ENCODE data around the gene SYNDIG1. TPM values are rescaled to one million over a fixed set of nuclear protein-coding genes. Genes with fewer than 3 reads are reported as not detected.

Gene SYNDIG1
- total RNA-seq, 4 donors from 2014 or later, result 0.27 to 0.32 TPM; not detected in 2

- H3K27me3 ChIP-seq, result no peaks in the 10 kb centered on the region
- in situ Hi-C loops (cut with MboI; ENCODE audit: low pct_ligation_motif_present in 1 of 4, low pct_unique_long_range_greater_than_20kb in 1 of 4, low sequenced_read_pairs in 3 of 4), result loop anchor here in 1 of 4 donors (25.0 kb wide), 1 partner anchor 112 kb away; no protein-coding TSS in a partner anchor
- H3K36me3 ChIP-seq, result no peaks in the 10 kb centered on the region
- peaks cover 5 to 8% of the 10 kb centered on the region in 2 donors for H3K9me3 ChIP-seq
- no peak overlapping the region for H3K27ac ChIP-seq
- intact Hi-C loops (cut with DNase I; ENCODE audit: low total_unique reads), result no loop called here
- TF ChIP-seq EP300 (IDR thresholded peaks at IDR 0.05; ENCODE audit: low read depth), result no peak
- TF ChIP-seq POLR2AphosphoS5 (IDR thresholded peaks at IDR 0.05), result no peak
- TF ChIP-seq POLR2A (IDR thresholded peaks at IDR 0.05), result no peak
- no peak for TF ChIP-seq CTCF (IDR thresholded peaks at IDR 0.05)
- no peak for DNase-seq
- H3K4me1 ChIP-seq, result no peaks in the 10 kb centered on the region
- 64 to 66% methylated on average over 3 of the region's 3 CpGs for WGBS, 2 donors (ENCODE audit: low coverage in 1 of 2)
- no peak overlapping the region for H3K4me3 ChIP-seq
These were observed 130.6 kb downstream of the SYNDIG1 start for GRCh38 chr20:24600012-24600411.

GRCh38 chr20:24603454-24603853 is 134.0 kb downstream of the SYNDIG1 start:
- in situ Hi-C loops (cut with MboI; ENCODE audit: low pct_ligation_motif_present in 1 of 4, low pct_unique_long_range_greater_than_20kb in 1 of 4, low sequenced_read_pairs in 3 of 4) (loop anchor here in 1 of 4 donors (25.0 kb wide), 1 partner anchor 109 kb away; no protein-coding TSS in a partner anchor), intact Hi-C loops (cut with DNase I; ENCODE audit: low total_unique reads) (no loop called here)
- H3K4me3 ChIP-seq, result no peak overlapping the region

GRCh38 chr20:24604966-24605665 is 135.7 kb downstream of the SYNDIG1 start:
- 80 to 85% methylated on average over 3 to 4 of the region's 4 CpGs for WGBS, 2 donors (ENCODE audit: low coverage in 1 of 2)
- TF ChIP-seq POLR2A (IDR thresholded peaks at IDR 0.05) (no peak), EP300 (IDR thresholded peaks at IDR 0.05; ENCODE audit: low read depth) (no peak), POLR2AphosphoS5 (IDR thresholded peaks at IDR 0.05) (no peak), CTCF (IDR thresholded peaks at IDR 0.05) (no peak)
- Histone ChIP-seq H3K4me1 (no peaks in the 10 kb centered on the region), H3K9me3 (peaks cover 5 to 8% of the 10 kb centered on the region in 2 donors), H3K27ac (no peak overlapping the region), H3K36me3 (no peaks in the 10 kb centered on the region), H3K27me3 (no peaks in the 10 kb centered on the region), H3K4me3 (no peak overlapping the region)
- DNase-seq, result no peak
- in situ Hi-C loops (cut with MboI; ENCODE audit: low pct_ligation_motif_present in 1 of 4, low pct_unique_long_range_greater_than_20kb in 1 of 4, low sequenced_read_pairs in 3 of 4), result loop anchor here in 1 of 4 donors (25.0 kb wide), 1 partner anchor 107 kb away; no protein-coding TSS in a partner anchor
- intact Hi-C loops (cut with DNase I; ENCODE audit: low total_unique reads), result no loop called here

More at GRCh38 chr20:24603454-24603853, 134.0 kb downstream of the SYNDIG1 start:
- no peak for DNase-seq
- Histone ChIP-seq H3K4me1 (no peaks in the 10 kb centered on the region), H3K27ac (no peak overlapping the region), H3K9me3 (peaks cover 5 to 8% of the 10 kb centered on the region in 2 donors), H3K36me3 (no peaks in the 10 kb centered on the region), H3K27me3 (no peaks in the 10 kb centered on the region)
- WGBS, 2 donors (ENCODE audit: low coverage in 1 of 2), result 70 to 86% methylated on average over 2 to 8 of the region's 8 CpGs
- TF ChIP-seq EP300 (IDR thresholded peaks at IDR 0.05; ENCODE audit: low read depth) (no peak), CTCF (IDR thresholded peaks at IDR 0.05) (no peak), POLR2AphosphoS5 (IDR thresholded peaks at IDR 0.05) (no peak), POLR2A (IDR thresholded peaks at IDR 0.05) (no peak)

DNA sequence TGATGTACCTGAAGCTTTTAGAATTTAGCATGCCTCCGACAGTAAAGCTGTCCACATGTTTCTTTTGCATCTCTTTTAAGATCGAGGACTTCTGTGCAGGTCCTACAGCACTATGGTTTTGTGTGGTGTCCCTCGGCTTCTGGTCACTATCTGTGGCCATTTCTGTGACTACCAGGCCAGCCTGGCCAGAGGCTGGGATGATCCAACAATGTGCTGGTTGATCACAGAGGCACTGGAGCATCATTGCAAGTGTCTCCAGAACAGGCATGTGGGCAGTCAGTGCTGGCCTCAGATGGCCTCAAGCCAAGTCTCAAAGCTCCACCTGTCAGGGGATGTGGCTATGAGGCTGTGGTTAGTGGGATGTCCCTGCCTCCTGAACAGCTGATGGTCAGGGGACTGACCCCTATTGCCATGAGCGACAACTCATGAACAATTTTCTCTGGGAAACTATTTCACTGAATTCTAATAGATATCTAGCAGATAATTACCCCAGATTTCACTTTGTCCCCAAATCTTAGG is 136.6 kb downstream of the SYNDIG1 start:
- WGBS, 2 donors (ENCODE audit: low coverage in 1 of 2), result 75% methylated on average over 4 of the region's 4 CpGs; no CpG with 5 or more reads in 1 of the 2 donors
- H3K27ac ChIP-seq, result no peak overlapping the region
- no peaks in the 10 kb centered on the region for H3K36me3 ChIP-seq
- in situ Hi-C loops (cut with MboI; ENCODE audit: low pct_ligation_motif_present in 1 of 4, low pct_unique_long_range_greater_than_20kb in 1 of 4, low sequenced_read_pairs in 3 of 4), result loop anchor here in 1 of 4 donors (25.0 kb wide), 1 partner anchor 106 kb away; no protein-coding TSS in a partner anchor
- H3K27me3 ChIP-seq, result no peaks in the 10 kb centered on the region
- DNase-seq, result no peak
- intact Hi-C loops (cut with DNase I; ENCODE audit: low total_unique reads), result no loop called here
- TF ChIP-seq POLR2AphosphoS5 (IDR thresholded peaks at IDR 0.05), result no peak
- TF ChIP-seq POLR2A (IDR thresholded peaks at IDR 0.05), result no peak
- TF ChIP-seq CTCF (IDR thresholded peaks at IDR 0.05), result no peak
- TF ChIP-seq EP300 (IDR thresholded peaks at IDR 0.05; ENCODE audit: low read depth), result no peak
- no peaks in the 10 kb centered on the region for H3K4me1 ChIP-seq
- no peak overlapping the region for H3K4me3 ChIP-seq
- H3K9me3 ChIP-seq, result peaks cover 3 to 4% of the 10 kb centered on the region in 2 donors

Measured in transverse colon (tissue), 4 donors.